ENCODE data around the gene CALML4. TPM values are rescaled to one million over a fixed set of nuclear protein-coding genes. Genes with fewer than 3 reads are reported as not detected.

The CALML4 gene
- total and polyA plus RNA-seq, 4 donors = 3.6 to 8.0 (median 6.5) TPM

GRCh38 chr15:68232937-68233336 is 27.8 kb upstream of the CALML4 start:
- DNase-seq (ENCODE audit: low spot score) = no peak
- no peaks in the 10 kb centered on the region for H3K9me3 ChIP-seq (ENCODE audit: control insufficient read depth in 4 of 4, low read length in 3 of 4)
- 90% methylated on average over 6 of the region's 6 CpGs for WGBS
- no peaks in the 10 kb centered on the region for H3K36me3 ChIP-seq (ENCODE audit: control insufficient read depth in 4 of 4, insufficient read depth in 3 of 4, low read depth in 1 of 4, low read length in 3 of 4)
- no peaks in the 10 kb centered on the region for H3K27me3 ChIP-seq (ENCODE audit: control insufficient read depth in 4 of 4, insufficient read depth in 4 of 4, low read length in 3 of 4)
- no peak overlapping the region for H3K27ac ChIP-seq (ENCODE audit: low read depth in 1 of 2, low read length in 2 of 2)
- no peak overlapping the region for H3K4me3 ChIP-seq (ENCODE audit: low read depth in 1 of 3, low read length in 3 of 3)
- peaks cover 6 to 23% (median 18%) of the 10 kb centered on the region in 4 donors for H3K4me1 ChIP-seq (ENCODE audit: control insufficient read depth in 4 of 4, insufficient read depth in 4 of 4, low read length in 3 of 4)
- TF ChIP-seq SP1 (IDR thresholded peaks at IDR 0.05) = no peak
- TF ChIP-seq FOXA1 (IDR thresholded peaks at IDR 0.05) = no peak
- TF ChIP-seq RXRA (IDR thresholded peaks at IDR 0.05) = no peak
- TF ChIP-seq FOXA2 (IDR thresholded peaks at IDR 0.05) = no peak
- no peak for TF ChIP-seq EGR1 (IDR thresholded peaks at IDR 0.05; ENCODE audit: low read depth in 2 of 2)
- TF ChIP-seq, protein P1, sequence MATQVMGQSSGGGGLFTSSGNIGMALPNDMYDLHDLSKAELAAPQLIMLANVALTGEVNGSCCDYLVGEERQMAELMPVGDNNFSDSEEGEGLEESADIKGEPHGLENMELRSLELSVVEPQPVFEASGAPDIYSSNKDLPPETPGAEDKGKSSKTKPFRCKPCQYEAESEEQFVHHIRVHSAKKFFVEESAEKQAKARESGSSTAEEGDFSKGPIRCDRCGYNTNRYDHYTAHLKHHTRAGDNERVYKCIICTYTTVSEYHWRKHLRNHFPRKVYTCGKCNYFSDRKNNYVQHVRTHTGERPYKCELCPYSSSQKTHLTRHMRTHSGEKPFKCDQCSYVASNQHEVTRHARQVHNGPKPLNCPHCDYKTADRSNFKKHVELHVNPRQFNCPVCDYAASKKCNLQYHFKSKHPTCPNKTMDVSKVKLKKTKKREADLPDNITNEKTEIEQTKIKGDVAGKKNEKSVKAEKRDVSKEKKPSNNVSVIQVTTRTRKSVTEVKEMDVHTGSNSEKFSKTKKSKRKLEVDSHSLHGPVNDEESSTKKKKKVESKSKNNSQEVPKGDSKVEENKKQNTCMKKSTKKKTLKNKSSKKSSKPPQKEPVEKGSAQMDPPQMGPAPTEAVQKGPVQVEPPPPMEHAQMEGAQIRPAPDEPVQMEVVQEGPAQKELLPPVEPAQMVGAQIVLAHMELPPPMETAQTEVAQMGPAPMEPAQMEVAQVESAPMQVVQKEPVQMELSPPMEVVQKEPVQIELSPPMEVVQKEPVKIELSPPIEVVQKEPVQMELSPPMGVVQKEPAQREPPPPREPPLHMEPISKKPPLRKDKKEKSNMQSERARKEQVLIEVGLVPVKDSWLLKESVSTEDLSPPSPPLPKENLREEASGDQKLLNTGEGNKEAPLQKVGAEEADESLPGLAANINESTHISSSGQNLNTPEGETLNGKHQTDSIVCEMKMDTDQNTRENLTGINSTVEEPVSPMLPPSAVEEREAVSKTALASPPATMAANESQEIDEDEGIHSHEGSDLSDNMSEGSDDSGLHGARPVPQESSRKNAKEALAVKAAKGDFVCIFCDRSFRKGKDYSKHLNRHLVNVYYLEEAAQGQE (IDR thresholded peaks at IDR 0.05) = no peak
- TF ChIP-seq HNF4G (IDR thresholded peaks at IDR 0.05) = no peak
- no peak for TF ChIP-seq TAF1 (conservative IDR thresholded peaks at IDR 0.05)
- no peak for TF ChIP-seq NR2F2 (IDR thresholded peaks at IDR 0.05)
- no peak for TF ChIP-seq ATF3 (IDR thresholded peaks at IDR 0.05)
- no peak for TF ChIP-seq ZBTB33 (IDR thresholded peaks at IDR 0.05)
- no peak for TF ChIP-seq JUND (IDR thresholded peaks at IDR 0.05)
- no peak for TF ChIP-seq GABPA (IDR thresholded peaks at IDR 0.05 in 1 of 2, conservative IDR thresholded peaks at IDR 0.05 in 1 of 2)
- TF ChIP-seq, protein P2, sequence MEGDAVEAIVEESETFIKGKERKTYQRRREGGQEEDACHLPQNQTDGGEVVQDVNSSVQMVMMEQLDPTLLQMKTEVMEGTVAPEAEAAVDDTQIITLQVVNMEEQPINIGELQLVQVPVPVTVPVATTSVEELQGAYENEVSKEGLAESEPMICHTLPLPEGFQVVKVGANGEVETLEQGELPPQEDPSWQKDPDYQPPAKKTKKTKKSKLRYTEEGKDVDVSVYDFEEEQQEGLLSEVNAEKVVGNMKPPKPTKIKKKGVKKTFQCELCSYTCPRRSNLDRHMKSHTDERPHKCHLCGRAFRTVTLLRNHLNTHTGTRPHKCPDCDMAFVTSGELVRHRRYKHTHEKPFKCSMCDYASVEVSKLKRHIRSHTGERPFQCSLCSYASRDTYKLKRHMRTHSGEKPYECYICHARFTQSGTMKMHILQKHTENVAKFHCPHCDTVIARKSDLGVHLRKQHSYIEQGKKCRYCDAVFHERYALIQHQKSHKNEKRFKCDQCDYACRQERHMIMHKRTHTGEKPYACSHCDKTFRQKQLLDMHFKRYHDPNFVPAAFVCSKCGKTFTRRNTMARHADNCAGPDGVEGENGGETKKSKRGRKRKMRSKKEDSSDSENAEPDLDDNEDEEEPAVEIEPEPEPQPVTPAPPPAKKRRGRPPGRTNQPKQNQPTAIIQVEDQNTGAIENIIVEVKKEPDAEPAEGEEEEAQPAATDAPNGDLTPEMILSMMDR (IDR thresholded peaks at IDR 0.05; ENCODE audit: low read depth, low read length, missing input control) = no peak
- TF ChIP-seq RAD21 (IDR thresholded peaks at IDR 0.05) = no peak
- no peak for TF ChIP-seq YY1 (IDR thresholded peaks at IDR 0.05)
- TF ChIP-seq, protein P3, sequence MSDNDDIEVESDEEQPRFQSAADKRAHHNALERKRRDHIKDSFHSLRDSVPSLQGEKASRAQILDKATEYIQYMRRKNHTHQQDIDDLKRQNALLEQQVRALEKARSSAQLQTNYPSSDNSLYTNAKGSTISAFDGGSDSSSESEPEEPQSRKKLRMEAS (IDR thresholded peaks at IDR 0.05) = no peak
- no peak for TF ChIP-seq HNF4A (conservative IDR thresholded peaks at IDR 0.05)
- no peak overlapping the region for H3K9ac ChIP-seq (ENCODE audit: low read depth in 1 of 2, low read length in 2 of 2)

All from liver (tissue), 9 donors.